DND-41 (cell line): ENCODE results near the gene SLC15A4.

Experiments
- EZH2 ChIP-seq: IDR thresholded peaks from 3 replicates; pipeline ENCODE4 v1.6.1; 2012; ENCODE audit warnings: borderline replicate concordance, low read depth, mild to moderate bottlenecking, moderate library complexity, low read length, inconsistent platforms; ENCODE audit not compliant: severe bottlenecking
- TF ChIP-seq, protein P1 (sequence below): IDR thresholded peaks from 2 replicates; pipeline ENCODE4 v1.5.1; 2012; ENCODE audit warnings: borderline replicate concordance, low read length, moderate library complexity, mild to moderate bottlenecking; ENCODE audit not compliant: poor library complexity, severe bottlenecking; ENCODE audit errors: extremely low read depth

DNA sequence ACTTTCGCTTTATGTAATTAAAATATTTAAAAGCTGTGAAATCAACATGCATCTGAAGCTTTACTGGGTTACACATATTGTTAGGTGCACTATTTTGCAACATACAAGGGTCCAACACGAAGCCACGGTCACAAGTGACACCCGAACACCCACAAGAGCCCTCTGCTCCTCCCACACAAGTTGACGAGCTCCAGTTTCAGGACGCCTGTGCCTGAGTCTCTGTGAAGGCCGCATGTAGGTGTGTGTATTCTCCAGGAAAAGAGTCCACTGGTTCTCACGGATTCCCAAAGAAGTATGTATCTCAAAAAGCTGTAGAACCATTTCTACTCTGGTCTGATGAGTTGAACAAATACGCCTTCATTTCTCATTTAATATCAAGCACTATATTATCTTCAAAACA is 12.0 kb downstream of the SLC15A4 start:
- TF ChIP-seq EZH2 = no peak
- TF ChIP-seq, protein P1, sequence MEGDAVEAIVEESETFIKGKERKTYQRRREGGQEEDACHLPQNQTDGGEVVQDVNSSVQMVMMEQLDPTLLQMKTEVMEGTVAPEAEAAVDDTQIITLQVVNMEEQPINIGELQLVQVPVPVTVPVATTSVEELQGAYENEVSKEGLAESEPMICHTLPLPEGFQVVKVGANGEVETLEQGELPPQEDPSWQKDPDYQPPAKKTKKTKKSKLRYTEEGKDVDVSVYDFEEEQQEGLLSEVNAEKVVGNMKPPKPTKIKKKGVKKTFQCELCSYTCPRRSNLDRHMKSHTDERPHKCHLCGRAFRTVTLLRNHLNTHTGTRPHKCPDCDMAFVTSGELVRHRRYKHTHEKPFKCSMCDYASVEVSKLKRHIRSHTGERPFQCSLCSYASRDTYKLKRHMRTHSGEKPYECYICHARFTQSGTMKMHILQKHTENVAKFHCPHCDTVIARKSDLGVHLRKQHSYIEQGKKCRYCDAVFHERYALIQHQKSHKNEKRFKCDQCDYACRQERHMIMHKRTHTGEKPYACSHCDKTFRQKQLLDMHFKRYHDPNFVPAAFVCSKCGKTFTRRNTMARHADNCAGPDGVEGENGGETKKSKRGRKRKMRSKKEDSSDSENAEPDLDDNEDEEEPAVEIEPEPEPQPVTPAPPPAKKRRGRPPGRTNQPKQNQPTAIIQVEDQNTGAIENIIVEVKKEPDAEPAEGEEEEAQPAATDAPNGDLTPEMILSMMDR = no peak
